MCF 10A (cell line): ENCODE results near the gene THADA. TPM values are rescaled to one million over a fixed set of nuclear protein-coding genes. Genes with fewer than 3 reads are reported as not detected.
A peak's percentile ranks its signal among the peaks of the same experiment; 100 is the strongest.

Experiments used
- BruUV-seq: library from RNA; stranded (reverse); fragments of 400-500 nt; replicated peaks from 2 replicates; lab custom pipeline; 2021; lab: Mats Ljungman, UMichigan
- CTCF ChIA-PET: fragments of 300-600 bp; sonication (Branson Sonifier 250); formaldehyde crosslinking; extraction: SDS; loops from one replicate; lab custom pipeline; 2021; ENCODE audit warnings: antibody characterized with exemption, inconsistent platforms; lab: Yijun Ruan, JAX
- POLR2A ChIA-PET: fragments of 300-600, 350-650 bp; sonication (Branson Sonifier 250); formaldehyde crosslinking; extraction: SDS; loops from one replicate; lab custom pipeline; 2020; ENCODE audit warnings: antibody characterized with exemption, inconsistent platforms; lab: Yijun Ruan, JAX
- DNase-seq: peaks from one replicate; pipeline ENCODE4 v3.0.0-alpha.2; 2018; ENCODE audit not compliant: unreplicated experiment
- H3K27ac Mint-ChIP-seq: one replicate; pipeline ENCODE4 v1.8.0; 2022; ENCODE audit warnings: mild to moderate bottlenecking, low read depth, mixed read lengths; ENCODE audit not compliant: unreplicated experiment
- H3K27me3 Mint-ChIP-seq: one replicate; pipeline ENCODE4 v1.8.0; 2022; ENCODE audit warnings: mixed read lengths; ENCODE audit not compliant: insufficient read depth, unreplicated experiment
- H3K36me3 Mint-ChIP-seq: one replicate; pipeline ENCODE4 v1.8.0; 2022; ENCODE audit warnings: mild to moderate bottlenecking, moderate library complexity, mixed read lengths; ENCODE audit not compliant: insufficient read depth, unreplicated experiment
- H3K4me1 Mint-ChIP-seq: one replicate; pipeline ENCODE4 v1.8.0; 2022; ENCODE audit warnings: mixed read lengths; ENCODE audit not compliant: insufficient read depth, unreplicated experiment
- H3K4me3 Mint-ChIP-seq: one replicate; pipeline ENCODE4 v1.8.0; 2022; ENCODE audit warnings: mild to moderate bottlenecking, moderate library complexity, mixed read lengths; ENCODE audit not compliant: unreplicated experiment
- H3K9me3 Mint-ChIP-seq: one replicate; pipeline ENCODE4 v1.8.0; 2022; ENCODE audit warnings: mixed read lengths; ENCODE audit not compliant: unreplicated experiment
- CTCF ChIP-seq: fragments of 200-600 bp; IDR thresholded peaks from one replicate; pipeline ENCODE4 v1.8.0; 2022; ENCODE audit warnings: antibody characterized with exemption, mild to moderate bottlenecking; ENCODE audit not compliant: unreplicated experiment
- intact Hi-C: fragments of 100-400 bp; cut with micrococcal nuclease; formaldehyde crosslinking; loops from 2 replicates; pipeline ENCODE4 v1.14.1; 2022
- total RNA-seq: library from RNA; stranded (reverse); gene quantifications from 2 replicates; pipeline ENCODE4 v1.2.3, GENCODE V29; 2022

The THADA gene
- total RNA-seq, 1 experiment from 2014 or later: 49.8 TPM

- CTCF ChIA-PET: interaction anchor here (0.6 to 1.5 kb wide), 6 partner anchors 15 to 506 kb away, joined by 3 to 11 read pairs (median 3); no protein-coding TSS in a partner anchor
Observed at GRCh38 chr2:43480874-43481273, 115.0 kb downstream of the THADA start.

GRCh38 chr2:43478412-43479086, 117.3 kb downstream of the THADA start:
- CTCF ChIA-PET: interaction anchor here (0.5 to 2.5 kb wide), 11 partner anchors 10 to 627 kb away, joined by 3 to 6 read pairs (median 3); no protein-coding TSS in a partner anchor
- no peak overlapping the region for H3K4me3 Mint-ChIP-seq
- POLR2A ChIA-PET: interaction anchor here (0.7 to 5.4 kb wide), 12 partner anchors 10 to 257 kb away, joined by 3 to 37 read pairs (median 4); partner anchors contain the start of gene ZFP36L2
- intact Hi-C loops: no loop called here
- peaks cover 46% of the 10 kb centered on the region for H3K4me1 Mint-ChIP-seq
- no TSS peak for BruUV-seq
- H3K36me3 Mint-ChIP-seq: peaks cover 26% of the 10 kb centered on the region
- no peak for DNase-seq
- no peak for TF ChIP-seq CTCF
- no peaks in the 10 kb centered on the region for H3K27me3 Mint-ChIP-seq
- H3K27ac Mint-ChIP-seq: peak overlapping the region; percentile 37
- H3K9me3 Mint-ChIP-seq: no peaks in the 10 kb centered on the region

More at GRCh38 chr2:43480874-43481273, 115.0 kb downstream of the THADA start:
- peak overlapping the region; percentile 96 for H3K27ac Mint-ChIP-seq
- no peak for DNase-seq
- H3K4me3 Mint-ChIP-seq: no peak overlapping the region
- POLR2A ChIA-PET: interaction anchor here (1.0 to 5.4 kb wide), 5 partner anchors 12 to 258 kb away, joined by 3 to 37 read pairs (median 19); partner anchors contain the start of gene ZFP36L2
- BruUV-seq: no TSS peak
- no peaks in the 10 kb centered on the region for H3K9me3 Mint-ChIP-seq
- peaks cover 43% of the 10 kb centered on the region for H3K4me1 Mint-ChIP-seq
- no peak for TF ChIP-seq CTCF
- peaks cover 23% of the 10 kb centered on the region for H3K36me3 Mint-ChIP-seq
- intact Hi-C loops: loop anchor here (5.0 to 10.0 kb wide), 2 partner anchors 189 to 506 kb away; no protein-coding TSS in a partner anchor
- no peaks in the 10 kb centered on the region for H3K27me3 Mint-ChIP-seq

- no peak overlapping the region for H3K27ac Mint-ChIP-seq
- POLR2A ChIA-PET: interaction anchor here (0.8 to 2.5 kb wide), 5 partner anchors 8 to 248 kb away, joined by 3 to 9 read pairs (median 4); no protein-coding TSS in a partner anchor
- no TSS peak for BruUV-seq
Observed at GRCh38 chr2:43475922-43476321, 119.9 kb downstream of the THADA start.

More at GRCh38 chr2:43475922-43476321, 119.9 kb downstream of the THADA start:
- Mint-ChIP-seq H3K4me3 (no peak overlapping the region), H3K27me3 (no peaks in the 10 kb centered on the region), H3K36me3 (peaks cover 18% of the 10 kb centered on the region), H3K4me1 (peaks cover 24% of the 10 kb centered on the region), H3K9me3 (no peaks in the 10 kb centered on the region)
- no peak for DNase-seq
- CTCF ChIA-PET: interaction anchor here (0.6 to 2.5 kb wide), 4 partner anchors 9 to 243 kb away, joined by 3 to 15 read pairs (median 3); no protein-coding TSS in a partner anchor
- intact Hi-C loops: no loop called here
- no peak for TF ChIP-seq CTCF
